Activated T-cell treated with anti-CD3 and anti-CD28 coated beads, Interleukin-2, amount 50 U/mL, for 72 hours (primary cell): ENCODE results near the gene KCNJ11. TPM values are rescaled to one million over a fixed set of nuclear protein-coding genes. Genes with fewer than 3 reads are reported as not detected.
"Not testable (repeated sequence)": the region's sequence is repeated elsewhere in the genome, so short reads cannot be mapped to it uniquely, and the experiment has no call there.

Experiments
- ATAC-seq, 2 donors: fragments of 150-1000 bp; cut with Tn5 transposase; replicated peaks in 1 of 2; 2 replicates each; pipeline ENCODE4 v1.10.0; 2021; ENCODE audit warnings: moderate library complexity in 2 of 2, mild to moderate bottlenecking in 1 of 2
- DNase-seq, 2 donors: peaks; one replicate each; pipeline ENCODE4 v3.0.0; 2021 to 2022; ENCODE audit warnings: mixed read lengths in 1 of 2
- H3K27ac Mint-ChIP-seq: one replicate; pipeline ENCODE4 v1.8.0; 2022; ENCODE audit warnings: mild to moderate bottlenecking, moderate library complexity, mixed read lengths
- H3K27me3 Mint-ChIP-seq: one replicate; pipeline ENCODE4 v1.8.0; 2022; ENCODE audit warnings: low read depth, mixed read lengths
- H3K36me3 Mint-ChIP-seq, 2 donors: one replicate each; pipeline ENCODE4 v1.8.0; 2022; ENCODE audit warnings: mixed read lengths in 2 of 2, mild to moderate bottlenecking in 1 of 2; ENCODE audit not compliant: insufficient read depth in 2 of 2
- H3K4me1 Mint-ChIP-seq: one replicate; pipeline ENCODE4 v1.8.0; 2022; ENCODE audit warnings: low read depth, mixed read lengths
- H3K4me3 Mint-ChIP-seq, 2 donors: one replicate each; pipeline ENCODE4 v1.8.0; 2022; ENCODE audit warnings: mild to moderate bottlenecking in 2 of 2, mixed read lengths in 2 of 2, moderate library complexity in 2 of 2
- H3K9me3 Mint-ChIP-seq, 2 donors: one replicate each; pipeline ENCODE4 v1.8.0; 2022; ENCODE audit warnings: mixed read lengths in 2 of 2
- total RNA-seq, 2 donors: library from RNA; stranded (reverse); gene quantifications; one replicate each; pipeline ENCODE4 v1.2.3, GENCODE V29; 2022

The KCNJ11 gene
- total RNA-seq: under 1 TPM in 1 of 2 donors, not detected in 1; 0.29 TPM

DNA sequence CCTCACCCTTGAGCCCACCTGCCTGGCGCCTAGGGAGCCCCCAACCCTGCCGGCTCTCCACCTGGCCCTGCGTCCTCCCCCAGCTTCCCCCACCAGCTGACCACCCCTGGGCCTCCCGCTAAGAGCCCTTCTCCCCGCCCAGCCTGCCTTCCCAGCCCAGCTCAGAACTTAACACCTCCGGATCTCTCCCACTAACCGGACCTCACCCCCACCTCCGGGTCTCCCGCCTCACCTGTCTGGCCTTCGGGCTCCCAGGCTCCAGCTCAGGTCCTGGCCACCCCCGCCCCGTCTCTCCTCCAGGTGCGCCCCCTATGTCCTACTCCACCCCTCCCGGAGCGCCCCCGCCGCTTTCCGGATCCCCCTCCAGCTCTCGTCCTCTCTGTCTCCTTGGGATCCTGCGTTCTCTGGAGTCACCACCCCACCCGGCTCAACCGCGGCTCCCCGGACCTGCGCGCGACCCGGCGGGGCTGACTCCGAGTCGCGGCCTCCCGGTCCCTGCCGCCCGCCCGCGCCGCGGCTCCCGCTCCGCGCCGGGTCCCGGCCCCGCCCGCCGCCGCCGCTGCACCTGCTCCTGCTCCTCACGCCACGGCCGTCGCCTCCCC, at the start of gene KCNJ11:
KCNJ11 (minus strand) TSS at position 51 of the 602 bp plus-strand sequence. CDS start 568 bp downstream, outside the sequence.
- Mint-ChIP-seq H3K4me1 (no peaks in the 10 kb centered on the region), H3K9me3 (no peaks in the 10 kb centered on the region), H3K4me3 (peak within 1 kb of the TSS; percentile 76 to 84), H3K27me3 (peaks cover 20% of the 10 kb centered on the region), H3K36me3 (no peaks in the 10 kb centered on the region), H3K27ac (no peak within 1 kb of the TSS)
- DNase-seq (peak in 1 of 2 donors; percentile 21), ATAC-seq (peak; percentile 71 to 75)

DNA sequence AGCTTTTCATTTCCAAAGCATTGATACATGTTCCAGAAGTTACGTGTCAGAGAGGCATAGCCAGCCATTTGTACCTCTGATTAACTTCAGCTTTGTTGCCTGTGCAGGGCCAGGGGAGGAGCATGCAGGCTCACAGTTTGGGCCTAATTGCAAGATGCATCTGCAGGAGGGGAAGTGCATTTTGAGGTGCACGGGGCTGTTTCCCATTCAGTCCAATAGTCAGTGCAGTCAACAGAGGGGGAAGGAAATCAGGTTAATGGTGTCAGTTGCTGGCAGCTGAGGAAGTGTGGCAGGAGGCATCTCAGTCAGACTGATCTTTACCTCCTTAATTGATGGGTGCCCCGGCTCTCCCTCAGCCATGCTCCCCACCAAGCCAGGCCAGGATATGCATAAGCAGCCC, 48.9 kb upstream of the KCNJ11 start:
- Mint-ChIP-seq H3K9me3 (peaks cover 0 to 2% of the 10 kb centered on the region in 2 donors), H3K27me3 (peaks cover 11% of the 10 kb centered on the region), H3K27ac (no peak overlapping the region), H3K4me3 (no peak overlapping the region), H3K36me3 (no peaks in the 10 kb centered on the region), H3K4me1 (peaks cover 13% of the 10 kb centered on the region)
- DNase-seq (no peak), ATAC-seq (no peak)

DNA sequence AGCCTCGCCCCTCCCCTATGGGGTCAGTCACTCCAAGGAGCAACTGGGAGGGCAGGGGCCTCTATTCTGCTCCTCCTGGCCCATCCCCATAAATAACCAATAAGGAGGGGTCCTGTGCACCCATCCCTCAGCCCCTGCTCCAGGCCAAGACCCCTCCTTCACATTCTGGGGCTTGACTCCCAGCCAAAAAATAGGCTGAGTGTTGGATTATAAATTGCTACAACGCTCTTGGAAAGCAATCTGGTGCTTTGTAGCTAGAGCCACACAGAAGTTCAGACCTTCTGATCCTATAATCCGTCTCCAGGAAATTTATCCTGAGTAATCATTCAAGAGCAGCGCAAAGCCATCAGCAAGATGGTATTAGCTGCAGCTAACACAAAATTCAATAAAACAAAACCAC, 45.6 kb upstream of the KCNJ11 start:
- Mint-ChIP-seq H3K9me3 (no peaks in the 10 kb centered on the region), H3K27ac (no peak overlapping the region), H3K36me3 (no peaks in the 10 kb centered on the region), H3K27me3 (no peaks in the 10 kb centered on the region), H3K4me1 (peaks cover 2% of the 10 kb centered on the region), H3K4me3 (no peak overlapping the region)
- no peak for DNase-seq
- ATAC-seq: no peak

DNA sequence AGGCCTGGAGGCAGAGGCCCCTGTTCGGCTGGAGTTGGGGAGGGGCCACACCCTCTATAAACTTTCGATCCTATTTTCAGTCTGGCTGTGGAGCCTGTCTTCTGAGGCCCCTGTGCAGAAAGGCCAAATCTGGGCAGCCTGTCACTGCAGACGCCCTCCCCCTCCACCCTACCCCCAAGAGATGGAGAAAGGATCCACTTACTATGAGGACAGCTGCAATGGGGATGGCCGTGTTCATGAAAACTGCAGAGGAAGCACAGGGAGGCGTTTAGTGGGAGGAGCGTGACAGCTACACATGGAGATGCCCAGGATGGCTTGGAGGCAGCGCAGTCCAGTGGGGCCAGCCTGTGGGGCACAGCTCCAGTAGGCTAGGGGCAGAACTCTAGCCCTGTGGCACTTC, 43.5 kb upstream of the KCNJ11 start:
- Mint-ChIP-seq H3K36me3 (no peaks in the 10 kb centered on the region), H3K27ac (no peak overlapping the region), H3K4me1 (no peaks in the 10 kb centered on the region), H3K9me3 (no peaks in the 10 kb centered on the region), H3K27me3 (peaks cover 8% of the 10 kb centered on the region), H3K4me3 (no peak overlapping the region)
- DNase-seq (no peak), ATAC-seq (no peak)

DNA sequence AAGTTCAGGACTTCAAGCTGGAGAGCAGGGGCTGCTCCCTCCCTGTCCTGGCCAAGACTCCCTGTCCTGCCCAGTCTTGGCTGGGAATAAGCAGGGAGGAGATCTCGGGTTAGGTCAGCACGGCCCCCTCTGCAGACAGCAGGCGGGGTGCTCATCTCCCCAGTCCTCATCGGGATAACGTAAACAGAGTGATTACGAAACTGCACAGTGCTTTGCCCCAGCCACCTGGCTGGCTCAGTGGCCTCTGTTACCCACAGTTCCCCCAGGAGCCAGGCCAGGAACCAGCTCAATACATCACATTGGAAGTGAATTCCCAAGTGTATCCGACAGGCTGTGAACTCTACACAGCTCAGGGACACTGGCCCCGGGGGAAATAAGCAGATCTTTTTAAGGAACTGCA, 42.7 kb upstream of the KCNJ11 start:
- no peak for DNase-seq
- Mint-ChIP-seq H3K4me3 (no peak overlapping the region), H3K27me3 (peaks cover 9% of the 10 kb centered on the region), H3K9me3 (no peaks in the 10 kb centered on the region), H3K27ac (no peak overlapping the region), H3K4me1 (no peaks in the 10 kb centered on the region), H3K36me3 (no peaks in the 10 kb centered on the region)
- no peak for ATAC-seq

DNA sequence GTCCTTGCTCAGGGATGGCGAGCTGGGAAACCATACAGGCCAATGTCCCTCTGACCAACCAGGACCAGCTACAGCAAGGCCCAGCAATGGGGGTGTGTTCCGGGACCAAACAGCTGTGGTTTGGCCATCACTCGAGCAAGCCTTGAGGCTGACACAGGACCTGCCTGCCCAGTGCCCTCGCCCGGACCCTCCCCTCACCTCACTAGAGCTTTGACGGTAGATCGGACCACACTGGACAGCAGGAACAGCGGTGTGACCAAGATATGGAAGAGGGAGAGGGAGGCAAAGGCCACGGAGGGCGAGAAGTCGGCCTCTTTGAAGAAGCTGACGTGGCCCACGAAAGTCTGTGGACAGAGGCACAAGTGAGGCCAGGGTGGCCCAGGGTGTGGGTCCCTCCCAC, 42.2 kb upstream of the KCNJ11 start:
- Mint-ChIP-seq H3K9me3 (no peaks in the 10 kb centered on the region), H3K27ac (no peak overlapping the region), H3K4me3 (no peak overlapping the region), H3K27me3 (peaks cover 9% of the 10 kb centered on the region), H3K36me3 (no peaks in the 10 kb centered on the region), H3K4me1 (no peaks in the 10 kb centered on the region)
- ATAC-seq (no peak), DNase-seq (no peak)

DNA sequence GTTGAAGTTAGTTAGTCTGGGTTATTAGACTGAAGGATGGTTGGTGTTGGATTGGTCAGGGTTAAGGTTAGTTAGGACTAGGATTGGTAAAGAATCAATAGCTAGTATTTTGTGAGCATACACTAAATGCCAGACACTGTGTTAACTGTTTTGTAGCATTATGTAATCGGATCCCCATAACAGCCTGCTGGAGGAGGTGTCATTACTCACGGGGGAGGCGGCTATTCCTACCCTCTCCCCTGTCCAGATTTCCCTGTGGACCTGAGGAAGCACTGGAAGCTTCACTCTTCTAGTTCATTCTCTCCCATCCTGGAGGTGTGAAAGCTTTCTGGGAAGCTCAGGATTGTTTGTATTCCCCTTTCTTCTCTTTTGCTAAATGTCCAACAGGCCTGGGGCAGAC, 40.5 kb upstream of the KCNJ11 start:
- Mint-ChIP-seq H3K36me3 (no peaks in the 10 kb centered on the region), H3K9me3 (no peaks in the 10 kb centered on the region), H3K27me3 (peaks cover 9% of the 10 kb centered on the region), H3K4me1 (no peaks in the 10 kb centered on the region), H3K4me3 (no peak overlapping the region), H3K27ac (no peak overlapping the region)
- DNase-seq (no peak), ATAC-seq (no peak)

DNA sequence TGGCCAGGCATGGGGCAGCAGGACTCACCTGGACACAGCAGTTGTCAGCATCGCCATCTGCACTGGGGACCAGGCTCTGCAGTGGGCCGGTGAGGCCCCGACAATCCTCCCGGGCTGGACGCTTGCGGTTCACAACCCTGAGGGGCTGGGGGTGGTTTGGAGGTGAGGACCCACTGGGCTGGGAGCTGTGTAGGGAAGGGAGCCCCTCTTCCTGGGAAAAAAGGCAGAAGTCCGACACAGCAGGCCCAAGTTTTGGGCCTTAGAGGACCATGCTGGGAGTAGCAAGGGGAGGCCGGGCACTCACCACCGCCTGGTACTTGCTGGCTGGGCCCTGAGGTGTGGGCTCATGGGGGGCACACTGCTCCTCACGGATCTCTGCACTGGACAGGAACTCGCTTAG, 39.8 kb upstream of the KCNJ11 start:
- Mint-ChIP-seq H3K36me3 (no peaks in the 10 kb centered on the region), H3K9me3 (no peaks in the 10 kb centered on the region), H3K27ac (no peak overlapping the region), H3K4me1 (no peaks in the 10 kb centered on the region), H3K27me3 (peaks cover 9% of the 10 kb centered on the region), H3K4me3 (no peak overlapping the region)
- no peak for DNase-seq
- ATAC-seq: no peak

DNA sequence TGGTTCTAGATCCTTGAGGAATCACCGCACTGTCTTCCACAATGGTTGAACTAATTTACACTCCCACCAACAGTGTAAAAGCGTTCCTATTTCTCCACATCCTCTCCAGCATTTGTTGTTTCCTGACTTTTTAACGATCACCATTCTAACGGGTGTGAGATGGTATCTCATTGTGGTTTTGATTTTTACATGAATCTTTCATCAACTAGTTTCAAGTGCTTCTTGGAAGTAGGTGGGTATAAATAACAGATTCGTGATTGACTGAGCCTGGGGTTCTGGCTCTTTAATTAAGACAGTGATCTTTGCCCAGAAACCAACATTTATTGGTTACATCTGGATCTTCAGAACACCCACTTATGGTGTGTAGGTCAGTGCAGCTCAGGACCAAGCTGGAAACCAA, 37.8 kb upstream of the KCNJ11 start:
- not testable (repeated sequence) for H3K4me3 Mint-ChIP-seq, DNase-seq, H3K9me3 Mint-ChIP-seq, ATAC-seq, H3K4me1 Mint-ChIP-seq, H3K27ac Mint-ChIP-seq, H3K36me3 Mint-ChIP-seq
- peaks cover 20% of the 10 kb centered on the region for H3K27me3 Mint-ChIP-seq

DNA sequence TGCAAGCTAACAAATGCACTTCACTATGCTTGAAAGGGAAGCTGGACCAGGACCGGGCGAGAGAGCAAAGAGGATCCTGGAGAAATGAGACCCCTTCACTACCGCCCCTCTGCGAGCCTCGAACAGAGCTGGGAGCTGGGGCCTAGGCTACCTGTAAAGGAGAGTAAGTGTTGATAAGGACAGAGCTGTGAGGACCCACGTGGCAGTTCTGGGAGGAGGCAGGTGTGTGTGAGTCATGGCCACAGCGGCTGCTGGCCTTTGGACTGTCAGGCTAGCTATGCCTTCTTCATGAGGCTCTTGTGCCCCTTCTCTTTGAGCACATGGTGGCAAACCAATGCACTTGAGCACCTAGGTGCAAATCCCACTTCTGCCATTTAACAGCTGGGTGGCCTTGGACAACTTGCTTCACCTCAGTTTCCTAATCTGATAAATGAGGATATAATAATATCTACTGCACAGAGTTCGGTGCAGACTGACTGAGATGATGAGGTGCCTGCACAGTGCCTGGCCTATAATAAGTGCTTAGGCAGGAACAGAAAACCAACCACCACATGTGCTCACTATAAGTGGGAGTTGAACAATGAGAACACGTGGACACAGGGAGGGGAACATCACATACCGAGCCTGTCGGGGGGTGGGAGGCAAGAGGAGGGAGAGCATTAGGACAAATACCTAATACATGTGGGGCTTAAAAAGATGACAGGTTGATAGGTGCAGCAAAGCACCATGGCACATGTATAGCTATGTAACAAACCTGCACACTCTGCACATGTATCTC, 35.3 kb upstream of the KCNJ11 start:
- H3K36me3 Mint-ChIP-seq: no peaks in the 10 kb centered on the region
- no peak overlapping the region for H3K27ac Mint-ChIP-seq
- H3K9me3 Mint-ChIP-seq: no peaks in the 10 kb centered on the region
- no peak overlapping the region for H3K4me3 Mint-ChIP-seq
- DNase-seq (no peak), ATAC-seq (no peak)
- H3K4me1 Mint-ChIP-seq: no peaks in the 10 kb centered on the region
- peaks cover 28% of the 10 kb centered on the region for H3K27me3 Mint-ChIP-seq

DNA sequence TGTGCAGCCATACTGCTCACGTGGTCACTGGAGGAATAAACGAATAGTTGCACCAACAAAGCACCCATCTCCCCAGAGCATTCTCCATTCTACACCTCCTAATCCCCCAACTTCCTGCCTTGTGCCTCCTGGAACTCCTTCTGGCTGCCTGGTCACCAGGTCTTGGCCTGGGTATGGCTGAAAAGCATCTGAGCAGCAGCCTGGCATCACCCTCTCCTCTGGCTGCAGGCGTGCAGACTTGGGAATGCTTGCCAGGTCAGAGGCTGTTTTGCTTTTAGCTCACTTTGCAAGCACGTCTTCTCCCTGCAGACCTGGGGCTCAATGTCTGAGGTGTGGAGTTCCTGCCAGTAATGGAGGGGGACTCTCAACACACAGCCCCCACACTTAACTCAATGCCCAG, 33.3 kb upstream of the KCNJ11 start:
- no peak overlapping the region for H3K4me3 Mint-ChIP-seq

DNA sequence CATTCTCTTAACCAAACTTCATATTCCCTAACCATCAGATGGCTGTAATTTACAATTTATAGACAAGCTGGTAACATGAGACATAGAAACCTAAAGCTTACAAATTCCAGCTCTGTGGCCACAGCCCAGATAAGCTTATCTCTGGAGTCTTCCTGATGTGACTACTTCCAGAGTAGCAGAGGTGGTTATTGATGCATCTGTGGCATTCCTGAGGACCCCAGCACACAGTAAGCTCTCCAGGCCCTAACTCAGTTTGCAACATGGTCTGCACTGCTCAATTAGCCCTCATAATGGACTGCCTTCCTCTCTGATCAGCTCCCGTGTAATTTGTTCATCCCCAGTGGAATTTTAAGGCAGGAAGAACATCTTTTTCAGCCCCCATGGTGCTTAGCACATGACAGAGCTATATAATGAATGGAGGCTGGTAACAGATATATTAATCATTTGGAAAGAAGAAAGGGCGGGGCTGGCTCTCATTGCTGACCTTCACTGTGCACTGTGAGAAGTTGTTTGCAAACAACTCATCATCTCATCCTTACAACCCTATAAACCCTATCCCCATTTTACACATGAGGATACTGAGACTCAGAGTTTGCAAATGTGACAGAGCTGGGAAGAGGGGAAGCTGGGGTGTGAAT, 30.1 kb upstream of the KCNJ11 start:
- Mint-ChIP-seq H3K4me3 (no peak overlapping the region), H3K27ac (no peak overlapping the region), H3K36me3 (no peaks in the 10 kb centered on the region), H3K4me1 (no peaks in the 10 kb centered on the region), H3K27me3 (peaks cover 50% of the 10 kb centered on the region), H3K9me3 (no peaks in the 10 kb centered on the region)
- no peak for DNase-seq
- ATAC-seq: no peak

More for the DNA sequence above, 33.3 kb upstream of the KCNJ11 start:
- no peaks in the 10 kb centered on the region for H3K4me1 Mint-ChIP-seq
- H3K9me3 Mint-ChIP-seq: no peaks in the 10 kb centered on the region
- H3K27me3 Mint-ChIP-seq: peaks cover 26% of the 10 kb centered on the region
- no peak overlapping the region for H3K27ac Mint-ChIP-seq
- H3K36me3 Mint-ChIP-seq: no peaks in the 10 kb centered on the region
- ATAC-seq (no peak), DNase-seq (no peak)

DNA sequence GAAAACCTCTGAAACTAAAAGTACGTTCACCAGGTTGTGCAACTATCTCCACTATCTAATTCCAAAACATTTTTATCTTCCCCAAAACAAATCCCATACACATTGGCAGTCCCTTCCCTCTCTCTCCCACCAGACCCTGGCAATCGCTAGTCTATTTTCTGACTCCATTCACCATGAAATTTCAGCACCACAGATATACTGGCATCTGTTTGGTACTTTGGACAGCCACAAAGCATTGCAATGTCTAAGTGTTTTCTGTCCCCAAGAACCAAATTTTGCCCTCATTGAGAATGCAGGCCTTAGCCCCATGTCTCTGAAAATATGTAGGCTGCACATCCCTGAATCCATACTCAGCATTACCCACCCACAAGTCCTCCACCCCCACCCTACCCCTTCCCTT, 28.0 kb upstream of the KCNJ11 start:
- no peaks in the 10 kb centered on the region for H3K9me3 Mint-ChIP-seq
- peaks cover 46% of the 10 kb centered on the region for H3K27me3 Mint-ChIP-seq
- no peaks in the 10 kb centered on the region for H3K36me3 Mint-ChIP-seq
- no peaks in the 10 kb centered on the region for H3K4me1 Mint-ChIP-seq
- DNase-seq (no peak), ATAC-seq (no peak)
- H3K27ac Mint-ChIP-seq: no peak overlapping the region
- H3K4me3 Mint-ChIP-seq: no peak overlapping the region
